ENCODE data around the gene CD274.
"Not testable (repeated sequence)": the region's sequence is repeated elsewhere in the genome, so short reads cannot be mapped to it uniquely, and the experiment has no call there.

Gene CD274

DNA sequence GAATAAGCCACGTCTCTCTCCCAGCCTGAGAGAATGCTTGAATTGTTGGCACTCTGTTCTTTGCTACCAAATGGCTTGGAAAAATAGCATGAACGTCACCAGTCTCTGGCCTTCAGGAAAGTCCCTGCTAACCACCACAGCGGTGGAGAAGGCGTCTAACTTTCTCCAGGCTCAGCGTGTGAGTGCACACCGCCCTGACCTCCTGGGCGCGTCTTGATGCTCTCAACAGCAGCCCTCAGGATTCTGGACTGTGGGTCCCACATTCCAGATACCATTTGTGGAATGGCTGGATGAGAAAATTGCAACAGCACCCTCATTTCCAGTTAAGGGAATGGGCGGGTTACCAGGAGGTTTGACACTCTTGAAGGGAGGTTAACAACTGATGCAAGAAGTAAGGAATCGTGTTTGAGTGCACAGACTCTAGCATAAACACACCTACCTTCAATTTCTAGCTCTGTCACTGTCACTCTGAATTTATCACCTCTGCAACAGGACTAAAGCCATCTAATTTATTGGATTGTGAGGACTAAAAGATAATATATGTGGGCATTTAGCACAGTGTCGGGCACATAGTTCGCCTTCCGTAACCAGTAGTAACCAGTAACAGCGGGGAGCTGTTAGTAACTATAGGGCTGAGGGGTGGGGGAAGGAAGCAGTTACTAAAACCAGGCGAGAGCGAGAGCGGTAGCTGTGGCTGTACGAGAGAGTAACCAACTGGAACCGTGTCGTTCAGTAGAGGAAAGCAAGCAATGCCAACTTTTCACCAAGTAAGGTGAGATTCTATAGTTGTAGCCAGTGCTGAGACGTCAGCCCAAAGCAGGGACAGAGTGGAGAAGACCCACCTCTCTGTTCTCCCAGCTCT lies 11.8 kb upstream of the CD274 start:
- no peak for DNase-seq

DNA sequence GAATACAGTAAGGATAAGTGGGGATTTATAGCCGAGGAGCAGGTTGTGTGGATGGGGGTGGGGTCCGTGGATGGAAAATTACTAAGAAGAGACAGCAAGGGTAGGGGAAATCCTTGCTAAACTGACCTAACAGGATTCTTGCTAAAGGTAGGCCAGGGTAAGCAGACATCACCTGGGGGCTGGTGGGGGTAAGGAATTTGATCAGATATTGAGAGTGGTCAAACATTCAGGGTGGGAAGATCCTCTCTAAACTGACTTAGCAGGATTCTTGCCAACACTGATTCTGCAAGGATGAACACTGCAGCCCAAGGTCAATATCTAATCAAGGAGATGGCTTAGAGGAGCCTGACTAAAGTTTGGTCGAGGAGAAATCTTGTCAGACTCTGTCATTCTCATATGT lies 9.9 kb upstream of the CD274 start:
- DNase-seq = no peak

DNA sequence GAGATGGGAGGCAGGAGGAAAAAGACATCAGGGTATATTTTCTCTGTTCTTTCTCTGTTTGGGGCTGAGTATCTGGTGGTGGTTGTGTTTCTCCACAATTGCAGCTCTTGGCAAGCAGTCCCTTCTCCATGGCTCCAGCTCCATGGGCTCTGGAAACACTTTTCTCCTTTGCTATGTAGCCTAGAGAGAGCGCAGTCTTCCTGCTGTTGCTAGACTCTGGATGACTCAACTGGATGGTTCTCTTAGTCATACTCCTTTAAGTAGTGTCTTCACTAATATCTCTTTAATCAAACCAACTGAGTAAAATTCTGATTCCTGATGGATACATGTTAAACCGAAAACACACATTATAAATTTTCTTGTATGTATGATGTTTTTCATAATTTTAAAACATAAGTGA lies 9.3 kb upstream of the CD274 start:
- DNase-seq = no peak

DNA sequence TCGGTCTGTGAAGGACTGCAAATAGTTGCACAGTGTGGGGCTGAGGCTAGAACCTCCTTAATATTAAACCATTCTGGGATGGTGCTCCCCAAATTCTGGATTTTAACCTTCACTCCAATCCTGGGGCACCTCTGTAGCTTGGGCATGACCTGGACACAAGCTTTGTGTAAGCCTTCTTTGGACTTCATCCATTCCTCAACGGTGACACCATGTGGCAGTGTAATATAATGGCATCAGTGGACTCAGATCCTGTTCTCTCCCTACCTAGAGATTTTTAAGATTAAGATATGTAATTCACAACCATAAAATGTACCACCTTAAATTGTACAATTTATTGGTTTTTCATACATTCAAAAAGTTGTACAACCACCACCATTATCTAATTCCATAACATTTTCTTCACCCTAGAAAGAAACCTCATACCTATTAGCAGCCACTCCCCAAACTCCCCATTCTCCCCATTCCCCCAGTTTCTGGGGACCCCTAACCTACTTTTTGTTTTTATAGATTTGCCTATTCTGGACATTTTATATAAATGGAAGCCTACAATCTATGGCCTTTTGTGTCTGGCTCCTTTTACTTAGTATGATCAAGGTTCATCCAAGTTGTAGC lies 7.8 kb upstream of the CD274 start:
- peak; percentile 3 for DNase-seq

DNA sequence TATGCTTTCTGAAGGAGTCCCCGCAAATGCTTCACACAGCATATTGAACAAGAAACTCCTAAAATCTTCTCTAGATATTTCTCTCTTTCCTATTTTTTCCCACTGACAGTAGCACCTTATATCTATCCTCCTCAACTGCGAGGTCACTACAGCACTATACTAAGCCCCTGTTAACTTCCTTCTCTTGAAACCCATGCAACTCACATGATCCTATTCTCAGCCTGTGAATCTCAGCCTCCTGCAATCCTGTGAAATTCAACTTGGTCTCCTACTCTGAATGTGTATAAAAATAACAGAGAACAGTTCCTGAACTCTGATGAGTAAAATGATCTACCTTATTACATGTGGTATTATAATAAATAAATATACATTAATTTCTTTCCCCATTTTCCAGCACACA lies 6.5 kb upstream of the CD274 start:
- DNase-seq = no peak

DNA sequence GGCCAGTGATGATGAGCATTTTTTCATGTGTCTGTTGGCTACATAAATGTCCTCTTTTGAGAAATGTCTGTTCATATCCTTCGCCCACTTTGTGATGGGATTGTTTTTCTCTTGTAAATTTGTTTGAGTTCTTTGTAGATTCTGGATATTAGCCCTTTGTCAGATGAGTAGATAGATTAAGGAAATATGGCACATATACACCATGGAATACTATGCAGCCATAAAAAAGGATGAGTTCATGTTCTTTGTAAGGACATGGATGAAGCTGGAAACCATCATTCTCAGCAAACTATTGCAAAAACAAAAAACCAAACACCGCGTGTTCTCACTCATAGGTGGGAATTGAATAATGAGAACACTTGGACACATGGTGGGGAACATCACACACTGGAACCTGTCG lies 5.2 kb upstream of the CD274 start:
- DNase-seq = not testable (repeated sequence)

DNA sequence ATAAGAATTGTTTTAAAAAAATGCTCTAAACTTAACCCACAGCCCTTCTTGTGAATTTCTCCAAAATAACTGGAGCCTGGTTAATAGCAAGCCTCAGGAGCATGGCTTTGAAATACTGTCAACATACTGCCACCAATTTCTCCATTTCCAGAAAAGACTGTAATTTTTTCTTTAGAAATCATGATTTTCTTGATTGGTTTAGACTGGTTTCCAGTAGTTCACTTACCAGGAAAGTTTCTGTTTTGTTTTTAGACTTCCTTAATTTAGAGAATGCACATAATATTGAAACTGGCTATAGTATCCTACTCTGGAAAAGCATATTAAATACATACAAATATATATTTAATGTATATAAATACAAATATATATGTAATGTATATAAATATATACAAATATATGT lies 4.5 kb upstream of the CD274 start:
- no peak for DNase-seq

DNA sequence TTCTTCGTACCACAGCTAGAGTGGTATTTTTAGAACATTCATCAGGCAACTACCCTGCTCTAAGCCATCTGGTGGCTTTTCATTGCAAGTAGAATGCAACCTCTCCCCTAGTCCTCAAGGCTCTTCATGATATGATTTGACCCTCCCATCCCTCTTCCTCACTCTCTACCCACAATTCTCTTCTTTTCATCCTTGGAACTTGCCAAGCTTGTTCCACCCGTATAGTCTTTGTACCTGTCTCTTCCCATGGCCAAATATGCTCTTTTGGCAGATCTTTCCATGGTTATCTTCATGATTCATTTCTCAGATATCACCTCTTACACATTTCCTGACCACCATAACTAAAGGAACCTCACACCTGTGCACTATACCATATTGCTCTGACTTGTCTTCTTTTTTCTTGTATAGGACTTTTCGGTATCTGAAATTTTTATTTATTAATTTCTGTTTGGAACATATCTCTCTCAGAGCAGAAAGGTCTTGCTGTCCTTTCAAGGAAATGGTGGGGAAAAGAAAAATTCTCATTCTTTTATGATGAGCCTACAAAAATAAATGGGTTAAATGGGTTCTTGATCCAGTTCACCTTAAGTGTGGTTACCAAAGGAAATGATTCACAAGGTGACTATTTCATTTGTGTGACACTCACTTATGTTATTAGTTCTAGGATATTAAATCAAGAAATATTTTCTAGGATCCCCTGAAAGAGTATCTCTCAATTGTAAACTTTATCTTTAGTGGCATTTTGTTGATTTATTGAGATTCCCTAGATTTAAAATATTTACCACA lies 3.7 kb upstream of the CD274 start:
- DNase-seq = no peak

DNA sequence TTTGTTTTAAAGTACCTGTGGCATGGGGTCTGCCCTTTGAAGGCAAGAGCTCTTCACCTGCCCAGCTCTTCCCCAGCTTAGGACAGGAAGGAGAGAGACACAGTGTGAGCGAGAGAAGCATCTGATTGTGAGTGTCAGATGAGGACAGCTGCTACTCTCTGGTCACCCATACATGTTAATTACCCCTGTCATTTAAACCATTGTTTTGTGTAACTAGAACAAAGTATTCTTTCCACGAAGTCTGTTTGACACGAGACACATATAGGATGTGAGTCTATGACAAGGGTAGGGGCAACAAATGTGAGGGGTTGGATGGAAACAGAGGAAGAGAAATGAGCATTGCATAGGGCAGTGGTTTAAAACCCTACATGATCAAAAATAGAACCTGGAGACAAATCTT lies 3.0 kb upstream of the CD274 start:
- DNase-seq = no peak

DNA sequence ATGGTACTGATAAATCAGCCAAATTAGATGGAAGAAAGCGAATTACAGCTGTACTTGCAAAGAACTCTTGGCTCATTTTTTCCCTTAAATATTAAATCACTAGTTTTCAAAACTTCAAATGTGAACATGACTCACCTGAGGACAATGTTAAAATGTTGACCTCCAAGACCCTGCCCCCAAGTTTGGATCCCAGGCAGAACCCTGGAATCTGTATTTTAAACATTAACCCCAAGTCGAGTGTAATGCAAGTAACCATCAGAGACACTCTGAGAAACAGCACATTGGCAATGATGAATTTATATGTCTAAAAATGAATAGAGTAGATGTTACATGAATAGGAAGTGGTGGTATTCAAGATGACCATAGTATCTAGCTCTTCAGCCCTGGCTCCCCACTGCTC lies 2.3 kb upstream of the CD274 start:
- DNase-seq = no peak

DNA sequence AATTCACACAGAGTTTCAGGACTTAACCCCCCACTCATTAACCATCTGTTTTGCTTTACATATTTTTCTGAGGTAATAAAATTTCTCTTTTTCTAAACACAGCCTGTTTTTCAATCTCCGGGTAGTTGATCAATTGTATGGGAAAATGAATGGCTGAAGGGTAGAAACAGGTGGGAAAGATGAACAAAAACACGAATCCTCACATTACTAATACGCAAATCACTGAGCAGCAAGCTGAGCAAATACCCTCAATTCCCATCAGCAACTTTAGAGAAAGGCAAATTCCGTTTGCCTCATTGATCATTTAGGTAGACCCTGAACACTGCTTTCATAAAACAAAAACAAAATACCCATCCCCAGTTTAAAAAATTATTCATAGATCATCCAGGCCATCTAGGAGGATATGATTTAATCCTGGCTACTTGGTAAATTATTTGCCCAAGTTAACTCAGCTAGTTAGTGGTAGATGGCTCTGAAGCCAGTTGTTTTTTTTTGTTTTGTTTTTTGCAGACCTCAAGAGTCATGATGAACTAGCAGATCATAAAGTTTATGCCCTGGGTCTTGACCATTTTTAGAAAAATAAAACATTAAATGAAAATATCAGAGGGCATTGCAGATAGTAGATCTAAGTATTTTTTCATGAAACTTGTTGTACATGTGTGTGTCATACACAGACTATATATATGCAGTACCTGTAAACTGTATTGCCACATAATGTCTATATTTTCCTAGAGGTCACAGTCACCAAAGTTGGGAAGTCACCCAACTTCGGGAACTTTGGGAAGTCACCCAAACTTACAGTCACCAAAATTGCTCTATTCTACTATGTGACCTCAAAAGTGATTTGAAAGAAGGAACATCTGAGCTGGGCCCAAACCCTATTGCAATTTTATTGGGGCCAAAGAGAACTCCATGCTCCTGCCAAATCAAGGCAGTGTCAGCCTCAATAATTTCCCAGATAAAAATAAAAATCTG lies 1.6 kb upstream of the CD274 start:
- no peak for DNase-seq

DNA sequence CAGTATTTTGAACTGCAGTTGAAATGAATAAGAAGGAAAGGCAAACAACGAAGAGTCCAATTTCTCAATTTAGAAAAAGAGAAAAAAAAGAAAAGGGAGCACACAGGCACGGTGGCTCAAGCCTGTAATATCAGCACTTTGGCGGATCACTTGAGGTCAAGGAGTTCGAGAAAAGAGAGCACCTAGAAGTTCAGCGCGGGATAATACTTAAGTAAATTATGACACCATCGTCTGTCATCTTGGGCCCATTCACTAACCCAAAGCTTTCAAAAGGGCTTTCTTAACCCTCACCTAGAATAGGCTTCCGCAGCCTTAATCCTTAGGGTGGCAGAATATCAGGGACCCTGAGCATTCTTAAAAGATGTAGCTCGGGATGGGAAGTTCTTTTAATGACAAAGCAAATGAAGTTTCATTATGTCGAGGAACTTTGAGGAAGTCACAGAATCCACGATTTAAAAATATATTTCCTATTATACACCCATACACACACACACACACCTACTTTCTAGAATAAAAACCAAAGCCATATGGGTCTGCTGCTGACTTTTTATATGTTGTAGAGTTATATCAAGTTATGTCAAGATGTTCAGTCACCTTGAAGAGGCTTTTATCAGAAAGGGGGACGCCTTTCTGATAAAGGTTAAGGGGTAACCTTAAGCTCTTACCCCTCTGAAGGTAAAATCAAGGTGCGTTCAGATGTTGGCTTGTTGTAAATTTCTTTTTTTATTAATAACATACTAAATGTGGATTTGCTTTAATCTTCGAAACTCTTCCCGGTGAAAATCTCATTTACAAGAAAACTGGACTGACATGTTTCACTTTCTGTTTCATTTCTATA lies 602 bp upstream of the CD274 start:
- no peak for DNase-seq

DNA sequence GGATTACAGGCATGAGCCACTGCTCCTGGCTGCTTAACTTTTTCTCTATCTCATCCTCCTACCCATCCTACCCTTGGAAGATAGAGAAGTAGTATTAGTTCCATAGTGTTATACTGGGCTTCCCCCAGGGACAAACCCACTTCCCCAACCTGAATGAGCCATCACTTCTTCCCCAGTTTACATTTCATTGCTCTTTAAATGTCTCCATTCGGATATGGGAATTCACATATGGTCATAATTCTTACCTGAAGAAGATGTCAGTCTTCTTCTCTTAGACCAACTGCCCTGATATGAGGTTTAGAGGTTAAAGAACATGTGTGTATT lies 1.9 kb downstream of the CD274 start:
- no peak for DNase-seq

DNA sequence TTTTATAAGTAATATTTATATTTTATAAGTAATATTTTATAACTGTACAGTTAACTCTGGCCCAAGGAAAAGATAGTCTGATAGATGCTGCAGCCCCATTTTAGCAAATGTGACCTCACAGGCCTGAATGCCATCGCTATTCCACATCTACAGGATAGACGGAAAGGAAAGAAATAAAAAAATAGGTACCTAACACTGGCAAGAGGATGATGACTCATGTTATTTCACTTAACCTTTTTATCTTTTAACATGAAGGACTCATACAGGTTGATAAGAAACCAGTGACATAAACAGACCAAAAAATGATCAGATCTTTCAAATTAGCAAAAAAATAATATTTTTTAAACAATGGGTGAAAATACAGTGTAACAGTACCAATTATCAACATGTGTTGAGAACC lies 2.7 kb downstream of the CD274 start:
- DNase-seq = no peak

DNA sequence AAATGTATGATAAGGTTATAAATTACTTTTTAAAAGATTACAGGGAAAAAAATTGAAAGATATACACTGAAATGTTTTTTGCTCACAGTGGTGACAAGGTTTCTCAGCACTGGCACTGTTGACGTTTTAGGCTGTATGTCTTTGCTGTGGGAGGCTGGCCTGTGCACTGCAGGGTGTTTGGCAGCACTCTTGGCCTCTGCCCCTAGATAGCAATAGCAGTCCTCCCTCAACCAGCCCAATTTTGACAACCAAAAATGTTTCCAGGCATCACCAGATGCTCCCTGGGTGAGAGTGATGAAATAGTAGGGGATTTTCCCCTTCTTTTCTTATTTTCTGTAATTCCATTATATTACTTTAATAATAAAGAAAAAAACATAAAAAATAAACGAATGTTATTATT lies 3.3 kb downstream of the CD274 start:
- DNase-seq = no peak

DNA sequence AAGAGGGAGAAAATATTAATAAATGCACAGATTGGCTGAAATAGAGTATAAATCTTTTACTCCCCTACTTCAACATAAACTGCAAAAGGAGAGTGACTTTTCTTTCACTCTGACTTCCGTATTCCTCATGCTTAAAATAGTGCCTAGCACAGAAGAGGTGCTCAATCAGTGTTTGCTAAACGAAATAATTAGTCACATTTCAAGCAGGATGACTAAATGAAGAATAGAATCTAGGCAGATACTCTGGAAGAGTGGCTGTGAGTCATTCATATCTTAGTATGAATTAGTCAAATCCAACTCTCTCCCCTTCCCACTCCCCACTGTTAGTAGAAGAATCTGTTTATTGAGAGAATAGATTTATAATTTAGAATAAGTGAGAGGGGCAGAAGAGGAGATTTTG lies 4.8 kb downstream of the CD274 start:
- no peak for DNase-seq

DNA sequence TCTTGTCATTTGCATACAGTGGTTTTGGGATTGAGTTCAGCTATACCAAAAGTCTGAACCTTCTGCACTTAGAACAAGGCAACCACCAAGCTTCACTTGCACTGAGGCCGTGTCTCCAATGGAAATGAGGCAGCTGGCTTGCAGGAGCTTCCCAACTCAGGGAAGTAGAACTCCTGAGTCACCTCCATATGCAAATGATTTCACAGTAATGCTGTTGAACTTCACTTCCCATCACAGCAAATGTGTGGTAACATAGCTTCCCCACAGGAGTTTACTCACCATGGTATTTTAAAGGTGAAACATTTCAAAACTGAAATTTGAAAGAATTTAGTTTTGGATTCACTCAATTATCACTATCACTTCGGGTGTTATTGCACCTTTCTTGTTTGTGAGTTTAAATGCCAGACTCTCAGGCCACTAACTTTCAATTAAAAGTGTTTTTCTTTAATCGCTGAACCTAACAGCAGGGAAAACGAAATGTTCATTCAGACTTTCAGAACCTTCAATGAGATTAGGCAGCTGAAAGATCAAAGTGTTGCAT lies 9.0 kb downstream of the CD274 start:
- DNase-seq = no peak

DNA sequence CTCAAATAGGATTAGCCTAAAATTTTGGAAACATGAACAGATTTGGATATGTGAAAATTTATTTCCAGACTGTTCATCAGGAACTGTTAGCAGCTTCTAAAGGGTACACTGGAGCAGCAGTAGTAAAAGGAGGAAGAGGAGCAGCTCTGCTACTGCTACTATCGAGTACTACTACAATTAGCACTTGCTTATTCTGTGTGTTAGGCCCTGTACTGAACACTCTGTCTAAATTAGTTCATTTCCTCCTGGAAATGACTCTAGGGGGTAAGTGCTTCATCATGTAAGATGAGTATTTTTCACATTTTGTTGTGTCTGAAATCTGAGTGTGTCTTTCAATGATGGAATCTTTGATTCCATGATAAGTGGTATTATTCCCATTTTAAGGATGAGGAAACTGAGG lies 9.8 kb downstream of the CD274 start:
- DNase-seq = no peak

DNA sequence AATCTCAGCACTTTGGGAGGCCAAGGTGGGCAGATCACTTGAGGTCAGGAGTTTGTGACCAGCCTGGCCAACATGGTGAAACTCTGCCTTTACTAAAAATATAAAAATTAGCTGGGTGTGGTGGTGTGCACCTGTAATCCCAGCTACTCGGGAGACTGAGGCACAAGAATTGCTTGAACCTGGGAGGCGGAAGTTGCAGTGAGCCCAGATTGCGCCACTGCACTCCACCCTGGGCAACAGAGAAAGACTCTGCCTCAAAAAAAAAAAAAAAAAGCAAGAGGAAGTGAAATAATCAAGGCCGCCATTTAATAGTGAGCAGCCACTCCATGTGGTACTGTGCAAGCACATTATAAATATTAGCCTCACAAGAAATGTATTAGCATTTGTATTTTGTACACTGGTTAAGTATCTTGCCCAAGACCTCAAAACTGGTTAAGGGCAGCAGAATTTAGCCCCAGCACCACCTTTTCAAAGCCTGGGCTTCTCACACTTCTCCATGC lies 14.5 kb downstream of the CD274 start:
- not testable (repeated sequence) for DNase-seq

DNA sequence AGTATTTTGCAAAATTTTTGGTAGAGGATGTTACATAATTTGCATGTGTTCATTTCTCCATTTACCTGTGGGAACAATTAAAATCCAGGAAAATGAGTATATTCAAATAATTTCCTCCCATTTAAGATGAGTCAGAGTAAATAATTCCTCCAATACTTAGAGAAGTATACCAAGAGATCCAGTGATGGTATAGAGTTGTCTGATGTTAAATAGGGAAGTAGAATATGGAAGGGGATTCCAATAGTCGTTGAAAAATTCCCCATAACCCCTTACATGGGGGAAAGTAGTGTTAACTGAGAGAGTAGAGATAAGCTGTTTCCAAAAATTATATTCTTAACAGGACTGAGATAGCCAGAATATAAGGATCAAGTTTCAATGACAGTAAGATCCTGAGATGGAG lies 15.7 kb downstream of the CD274 start:
- DNase-seq = no peak

DNA sequence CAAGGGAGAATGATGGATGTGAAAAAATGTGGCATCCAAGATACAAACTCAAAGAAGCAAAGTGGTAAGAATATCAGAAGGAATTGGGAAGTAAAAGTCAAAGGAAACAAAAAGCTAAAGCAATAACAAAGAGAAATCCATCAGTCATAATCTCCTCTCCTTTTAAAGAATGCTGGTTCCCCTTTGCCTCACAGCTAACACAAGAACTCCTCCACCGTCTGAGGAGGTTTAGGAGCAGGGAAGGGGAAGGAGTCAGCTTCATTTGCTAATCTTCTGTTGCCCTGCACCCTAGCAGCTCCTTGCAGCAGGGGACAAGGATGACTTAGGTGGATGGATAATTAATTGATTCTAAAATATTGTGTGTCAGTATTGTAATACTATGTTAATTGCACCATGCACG lies 16.4 kb downstream of the CD274 start:
- DNase-seq = no peak

DNA sequence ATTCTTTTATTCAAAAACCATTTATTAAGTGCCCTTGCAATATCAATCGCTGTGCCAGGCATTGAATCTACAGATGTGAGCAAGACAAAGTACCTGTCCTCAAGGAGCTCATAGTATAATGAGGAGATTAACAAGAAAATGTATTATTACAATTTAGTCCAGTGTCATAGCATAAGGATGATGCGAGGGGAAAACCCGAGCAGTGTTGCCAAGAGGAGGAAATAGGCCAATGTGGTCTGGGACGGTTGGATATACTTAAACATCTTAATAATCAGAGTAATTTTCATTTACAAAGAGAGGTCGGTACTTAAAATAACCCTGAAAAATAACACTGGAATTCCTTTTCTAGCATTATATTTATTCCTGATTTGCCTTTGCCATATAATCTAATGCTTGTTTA lies 18.5 kb downstream of the CD274 start:
- no peak for DNase-seq
